GM10248 (cell line): Measurements from ENCODE around the gene SLC6A6.

Experiments
- CTCF ChIA-PET: fragments of 300-600 bp; sonication (Branson Sonifier 250); formaldehyde crosslinking; extraction: SDS; loops from one replicate; lab custom pipeline; 2021; ENCODE audit warnings: antibody characterized with exemption; lab: Yijun Ruan, JAX
- POLR2A ChIA-PET: fragments of 350-650 bp; sonication (Branson Sonifier 250); formaldehyde crosslinking; extraction: SDS; loops from one replicate; lab custom pipeline; 2020; ENCODE audit warnings: antibody characterized with exemption; lab: Yijun Ruan, JAX
- DNase-seq: peaks from one replicate; pipeline ENCODE4 v3.0.0; 2012; ENCODE audit errors: extremely low spot score
- CTCF ChIP-seq: IDR thresholded peaks from 2 replicates; pipeline ENCODE4 v1.5.1; 2012; ENCODE audit warnings: mild to moderate bottlenecking, low read depth; ENCODE audit errors: extremely low read depth, missing control alignments, control extremely low read depth

Gene SLC6A6

DNA sequence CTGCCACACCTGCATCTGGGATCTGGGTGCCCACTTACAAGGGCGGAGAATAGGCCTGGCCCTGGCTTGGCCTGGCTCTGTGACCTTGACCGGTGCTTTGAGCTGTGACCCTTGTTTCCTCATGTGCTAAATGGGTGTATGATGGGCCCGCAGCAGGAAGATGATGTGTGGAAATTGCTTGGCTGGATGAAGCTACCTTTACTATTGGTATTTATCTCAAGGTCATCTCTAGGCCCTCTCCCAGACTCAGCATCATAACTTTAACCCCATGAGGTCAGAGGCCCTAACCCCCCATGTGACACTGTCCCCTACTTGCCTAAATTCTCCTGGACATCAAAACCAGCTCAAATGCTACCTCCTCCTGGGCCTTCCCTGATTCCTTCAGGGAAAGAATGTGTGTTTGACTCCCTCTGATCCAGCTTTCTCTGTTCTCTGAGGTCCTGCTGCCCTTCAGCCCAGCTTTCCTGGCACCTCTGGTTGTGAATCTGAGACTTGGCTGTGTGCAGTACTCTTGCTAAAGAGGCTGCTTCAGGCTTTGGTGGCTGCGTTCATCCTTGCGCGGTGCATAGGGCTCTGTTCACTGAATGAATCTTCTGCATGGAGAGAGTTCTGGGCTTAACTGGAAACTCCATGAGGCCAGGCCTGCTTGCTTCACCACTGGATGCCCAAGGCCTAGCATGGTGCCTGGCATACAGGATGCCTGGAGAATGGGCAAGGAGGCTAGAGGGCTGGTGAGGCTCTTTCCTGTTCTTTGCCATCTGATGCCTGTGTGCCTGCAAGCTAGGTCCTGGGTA lies 25.2 kb upstream of the SLC6A6 start:
- TF ChIP-seq CTCF: no peak
- ChIA-PET POLR2A (no interaction called here), CTCF (interaction anchor here (1.7 kb wide), 1 partner anchor 9 kb away, joined by 6 read pairs; no protein-coding TSS in a partner anchor)
- no peak for DNase-seq

DNA sequence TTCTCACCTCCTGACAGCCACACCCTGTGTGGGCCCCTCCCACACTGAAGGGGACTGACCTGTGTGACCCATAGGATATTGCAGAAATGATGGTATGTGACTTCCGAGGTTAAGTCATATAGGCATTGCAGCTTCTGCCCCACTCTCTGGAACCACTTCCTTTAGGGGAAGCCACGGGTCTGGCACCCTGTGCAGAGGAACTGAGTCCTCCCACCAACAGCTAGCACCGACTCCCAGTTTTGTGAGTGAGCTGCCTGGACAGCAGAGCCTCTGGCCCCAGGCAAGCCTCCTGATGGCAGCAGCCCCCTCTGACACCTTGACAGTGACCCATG lies 24.6 kb upstream of the SLC6A6 start:
- no peak for TF ChIP-seq CTCF
- CTCF ChIA-PET: interaction anchor here (1.7 kb wide), 1 partner anchor 10 kb away, joined by 6 read pairs; no protein-coding TSS in a partner anchor

GRCh38 chr3:14378415-14378814 lies 24.0 kb upstream of the SLC6A6 start:
- ChIA-PET POLR2A (no interaction called here), CTCF (interaction anchor here (1.7 kb wide), 1 partner anchor 10 kb away, joined by 6 read pairs; no protein-coding TSS in a partner anchor)
- no peak for DNase-seq

More for the DNA sequence above, 24.6 kb upstream of the SLC6A6 start:
- POLR2A ChIA-PET: no interaction called here
- DNase-seq: no peak

GRCh38 chr3:14379843-14380242 lies 22.6 kb upstream of the SLC6A6 start:
- ChIA-PET POLR2A (no interaction called here), CTCF (interaction anchor here (1.1 kb wide), 1 partner anchor 75 kb away, joined by 3 read pairs; no protein-coding TSS in a partner anchor)
- TF ChIP-seq CTCF: no peak
- no peak for DNase-seq

More at GRCh38 chr3:14378415-14378814, 24.0 kb upstream of the SLC6A6 start:
- TF ChIP-seq CTCF: no peak

- no peak for TF ChIP-seq CTCF
- DNase-seq: no peak
- ChIA-PET POLR2A (no interaction called here), CTCF (no interaction called here)
These were observed 16.2 kb upstream of the SLC6A6 start for GRCh38 chr3:14386254-14386653.

GRCh38 chr3:14388201-14388600 lies 14.2 kb upstream of the SLC6A6 start:
- no peak for TF ChIP-seq CTCF
- CTCF ChIA-PET: interaction anchor here (1.2 to 1.7 kb wide), 3 partner anchors 11 to 127 kb away, joined by 3 to 4 read pairs (median 3); no protein-coding TSS in a partner anchor
- POLR2A ChIA-PET: no interaction called here
- DNase-seq: no peak
